ENCODE data around the gene KNDC1. TPM values are rescaled to one million over a fixed set of nuclear protein-coding genes. Genes with fewer than 3 reads are reported as not detected.

Gene KNDC1
- total RNA-seq, 2 donors from 2014 or later, result 0.29 to 0.32 TPM

DNA sequence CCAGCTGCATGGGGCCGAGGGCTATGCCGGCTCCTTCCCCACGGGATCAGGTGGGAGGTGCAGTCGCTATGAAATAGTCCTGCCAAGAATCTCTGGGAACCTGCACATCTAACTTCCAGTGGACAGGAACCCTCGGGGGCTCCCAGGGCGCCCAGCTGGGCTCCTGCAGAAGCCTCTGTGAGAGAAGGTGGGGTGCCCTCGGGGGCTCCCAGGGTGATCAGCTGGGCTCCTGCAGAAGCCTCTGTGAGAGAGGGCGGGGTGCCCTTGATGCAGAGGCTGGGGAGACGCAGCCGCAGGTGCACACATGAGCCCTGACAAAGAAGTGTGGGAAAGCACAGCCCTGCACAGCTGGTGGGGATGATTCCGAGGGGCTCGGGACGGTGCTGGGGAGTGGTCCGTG lies 83.6 kb downstream of the KNDC1 start:
- no peaks in the 10 kb centered on the region for H3K4me1 ChIP-seq

DNA sequence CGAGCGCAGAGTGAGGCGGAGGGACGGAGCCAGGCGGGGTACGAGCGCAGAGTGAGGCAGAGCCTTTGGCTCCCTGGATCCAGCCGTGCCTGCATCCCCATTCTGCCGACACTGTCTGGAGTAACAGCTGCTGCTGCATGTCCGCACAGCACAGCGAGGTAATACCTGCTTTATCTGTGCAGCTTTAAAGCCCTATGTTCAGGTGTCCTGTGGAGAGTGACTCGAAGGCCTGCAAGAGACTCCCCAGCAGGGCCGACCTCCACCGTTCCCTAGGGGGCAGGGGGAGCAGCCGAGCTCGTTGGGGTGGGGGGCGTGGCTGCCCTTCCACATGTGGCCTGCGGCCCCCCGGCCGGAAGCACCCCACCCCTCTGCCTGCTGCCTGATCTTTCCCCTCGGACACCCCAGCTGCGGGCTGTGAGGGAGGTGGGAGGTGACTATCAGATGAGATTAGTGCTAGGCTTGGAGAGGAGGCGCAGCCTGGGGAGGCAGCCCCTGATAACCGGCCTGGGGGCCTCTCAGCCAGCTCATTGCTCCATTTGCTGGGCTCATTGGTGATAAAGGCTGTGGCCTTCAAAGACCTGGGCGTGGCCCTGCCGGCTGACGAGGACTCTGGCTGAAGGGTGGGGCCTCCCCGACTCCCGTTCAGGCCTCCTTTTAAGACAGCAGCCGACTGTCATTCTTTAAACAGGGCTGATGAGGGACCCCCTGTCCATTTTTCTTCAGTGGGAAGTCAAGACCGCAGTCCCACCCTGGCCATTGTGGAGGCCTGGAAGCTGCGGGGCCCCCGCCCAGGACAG lies 85.6 kb downstream of the KNDC1 start:
- intact Hi-C loops (cut with DNase I), result no loop called here
- H3K36me3 ChIP-seq, result no peaks in the 10 kb centered on the region
- TF ChIP-seq, protein P1, sequence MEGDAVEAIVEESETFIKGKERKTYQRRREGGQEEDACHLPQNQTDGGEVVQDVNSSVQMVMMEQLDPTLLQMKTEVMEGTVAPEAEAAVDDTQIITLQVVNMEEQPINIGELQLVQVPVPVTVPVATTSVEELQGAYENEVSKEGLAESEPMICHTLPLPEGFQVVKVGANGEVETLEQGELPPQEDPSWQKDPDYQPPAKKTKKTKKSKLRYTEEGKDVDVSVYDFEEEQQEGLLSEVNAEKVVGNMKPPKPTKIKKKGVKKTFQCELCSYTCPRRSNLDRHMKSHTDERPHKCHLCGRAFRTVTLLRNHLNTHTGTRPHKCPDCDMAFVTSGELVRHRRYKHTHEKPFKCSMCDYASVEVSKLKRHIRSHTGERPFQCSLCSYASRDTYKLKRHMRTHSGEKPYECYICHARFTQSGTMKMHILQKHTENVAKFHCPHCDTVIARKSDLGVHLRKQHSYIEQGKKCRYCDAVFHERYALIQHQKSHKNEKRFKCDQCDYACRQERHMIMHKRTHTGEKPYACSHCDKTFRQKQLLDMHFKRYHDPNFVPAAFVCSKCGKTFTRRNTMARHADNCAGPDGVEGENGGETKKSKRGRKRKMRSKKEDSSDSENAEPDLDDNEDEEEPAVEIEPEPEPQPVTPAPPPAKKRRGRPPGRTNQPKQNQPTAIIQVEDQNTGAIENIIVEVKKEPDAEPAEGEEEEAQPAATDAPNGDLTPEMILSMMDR (IDR thresholded peaks at IDR 0.05), result no peak
- no peak overlapping the region for H3K4me3 ChIP-seq
- H3K9me3 ChIP-seq, result no peaks in the 10 kb centered on the region
- peaks cover 15% of the 10 kb centered on the region for H3K27me3 ChIP-seq
- H3K4me1 ChIP-seq, result no peaks in the 10 kb centered on the region
- DNase-seq, result peak; percentile 65
- no peak overlapping the region for H3K27ac ChIP-seq
- H3K9ac ChIP-seq (ENCODE audit: low read depth in 2 of 2, low read length in 2 of 2), result no peak overlapping the region

More for the DNA sequence above, 83.6 kb downstream of the KNDC1 start:
- TF ChIP-seq, protein P1 (IDR thresholded peaks at IDR 0.05), result no peak
- Histone ChIP-seq H3K36me3 (no peaks in the 10 kb centered on the region), H3K27ac (no peak overlapping the region), H3K9ac (ENCODE audit: low read depth in 2 of 2, low read length in 2 of 2) (no peak overlapping the region), H3K9me3 (no peaks in the 10 kb centered on the region), H3K4me3 (no peak overlapping the region), H3K27me3 (peaks cover 15% of the 10 kb centered on the region)
- DNase-seq, result no peak
- intact Hi-C loops (cut with DNase I), result no loop called here

GRCh38 chr10:133246236-133246626 lies 86.2 kb downstream of the KNDC1 start:
- Histone ChIP-seq H3K9ac (ENCODE audit: low read depth in 2 of 2, low read length in 2 of 2) (no peak overlapping the region), H3K27me3 (peaks cover 15% of the 10 kb centered on the region), H3K4me3 (no peak overlapping the region), H3K27ac (no peak overlapping the region), H3K9me3 (no peaks in the 10 kb centered on the region), H3K36me3 (no peaks in the 10 kb centered on the region), H3K4me1 (no peaks in the 10 kb centered on the region)
- intact Hi-C loops (cut with DNase I), result no loop called here
- no peak for DNase-seq
- TF ChIP-seq, protein P1 (IDR thresholded peaks at IDR 0.05), result no peak

DNA sequence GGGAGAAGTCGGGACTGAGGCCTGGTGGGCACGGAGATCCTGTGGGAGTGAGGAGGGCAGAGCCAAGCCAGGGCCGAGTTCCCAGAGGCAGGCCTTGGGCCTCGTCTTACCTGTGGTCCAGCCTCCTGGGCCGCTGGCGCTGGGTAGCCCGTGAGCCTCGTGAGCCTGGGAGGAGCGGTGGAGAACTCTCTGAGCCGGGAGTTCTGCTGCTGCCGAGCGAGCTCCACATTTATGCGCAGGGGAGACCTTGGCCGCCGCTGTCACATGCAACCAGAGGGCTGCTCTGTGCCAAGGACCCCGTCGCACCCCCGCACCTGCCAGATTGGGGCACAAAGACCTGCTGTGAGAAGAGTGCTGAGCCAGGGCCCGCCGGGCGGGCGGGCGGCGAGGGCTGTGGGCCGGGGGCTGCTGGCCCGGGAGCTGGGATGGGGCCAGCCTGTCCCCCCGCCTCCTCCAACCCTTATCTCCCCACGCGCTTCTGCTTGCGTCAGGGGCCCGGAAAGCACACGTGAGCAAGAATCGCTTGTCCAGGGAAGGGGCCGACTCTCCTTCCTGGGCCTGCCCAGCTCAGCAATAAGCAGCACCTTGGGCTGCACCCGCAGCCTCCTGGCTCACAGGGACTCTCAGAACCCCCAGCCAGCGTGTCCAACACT lies 87.8 kb downstream of the KNDC1 start:
- Histone ChIP-seq H3K27me3 (peaks cover 21% of the 10 kb centered on the region), H3K9ac (ENCODE audit: low read depth in 2 of 2, low read length in 2 of 2) (no peak overlapping the region), H3K36me3 (no peaks in the 10 kb centered on the region), H3K9me3 (no peaks in the 10 kb centered on the region), H3K27ac (no peak overlapping the region), H3K4me3 (no peak overlapping the region), H3K4me1 (no peaks in the 10 kb centered on the region)
- no peak for DNase-seq
- TF ChIP-seq, protein P1 (IDR thresholded peaks at IDR 0.05), result no peak
- intact Hi-C loops (cut with DNase I), result no loop called here

DNA sequence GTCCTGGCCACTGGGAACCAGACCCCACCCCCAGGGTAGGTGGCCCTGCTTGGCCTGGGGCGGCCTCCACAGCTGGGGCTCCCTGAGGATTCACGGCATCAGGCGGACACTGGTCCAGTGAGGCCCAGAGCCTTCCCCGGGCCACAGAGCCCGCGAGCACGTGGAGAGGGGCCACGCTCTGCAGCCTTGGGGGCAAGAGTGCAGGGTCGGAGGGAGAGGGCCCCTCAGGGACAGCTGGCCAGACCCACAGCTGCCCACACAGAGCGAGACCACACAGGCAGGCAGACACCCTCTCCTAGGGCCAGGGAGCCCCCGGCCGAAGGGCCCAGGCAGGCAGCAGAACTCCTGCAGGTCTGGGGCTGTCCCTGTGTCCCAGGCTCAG lies 88.3 kb downstream of the KNDC1 start:
- Histone ChIP-seq H3K36me3 (no peaks in the 10 kb centered on the region), H3K4me3 (no peak overlapping the region), H3K27me3 (peaks cover 21% of the 10 kb centered on the region), H3K27ac (no peak overlapping the region), H3K9me3 (no peaks in the 10 kb centered on the region), H3K9ac (ENCODE audit: low read depth in 2 of 2, low read length in 2 of 2) (no peak overlapping the region), H3K4me1 (no peaks in the 10 kb centered on the region)
- TF ChIP-seq, protein P1 (IDR thresholded peaks at IDR 0.05), result no peak
- intact Hi-C loops (cut with DNase I), result no loop called here
- DNase-seq, result no peak

All from colonic mucosa (tissue), 4 donors.